Epidermal melanocyte (primary cell): ENCODE measurements around the gene PNPLA5.

ENCODE experiments used
- DNase-seq: peaks from one replicate; pipeline ENCODE4 v3.0.0; 2011; ENCODE audit warnings: low spot score; ENCODE audit not compliant: insufficient read length

PNPLA5 gene

DNA sequence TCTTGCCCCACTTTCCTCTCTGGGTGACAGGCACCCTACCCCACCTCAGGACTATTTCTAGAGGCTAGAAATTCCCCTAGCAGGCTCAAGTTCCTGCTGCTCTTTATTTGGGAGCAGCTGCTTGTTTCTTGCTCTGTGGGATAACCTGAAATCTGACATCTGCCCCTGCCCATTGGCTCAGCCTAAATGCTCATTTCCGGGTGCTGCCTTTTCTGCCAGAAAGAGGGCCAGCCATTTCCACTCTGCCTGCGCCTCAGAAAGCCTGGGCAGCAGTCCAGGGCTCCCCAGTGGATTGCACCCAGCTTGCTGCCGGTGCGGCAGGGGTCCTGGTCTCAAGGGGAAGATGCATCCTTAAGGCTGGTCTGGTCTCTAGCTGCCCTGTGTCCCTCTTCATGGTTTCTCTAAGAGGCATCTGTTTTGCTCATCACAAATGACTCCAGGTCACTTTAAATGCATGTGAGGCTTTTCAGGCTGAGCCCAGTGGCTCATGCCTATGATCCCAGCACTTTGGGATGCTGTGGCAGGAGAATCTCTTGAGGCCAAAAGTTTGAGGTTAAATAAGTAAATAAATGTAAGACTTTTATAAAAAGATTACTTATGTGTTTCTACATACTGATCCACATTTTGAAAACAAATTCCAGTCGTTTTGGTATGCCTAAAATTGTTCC, 10.3 kb upstream of the PNPLA5 start:
- DNase-seq: no peak

DNA sequence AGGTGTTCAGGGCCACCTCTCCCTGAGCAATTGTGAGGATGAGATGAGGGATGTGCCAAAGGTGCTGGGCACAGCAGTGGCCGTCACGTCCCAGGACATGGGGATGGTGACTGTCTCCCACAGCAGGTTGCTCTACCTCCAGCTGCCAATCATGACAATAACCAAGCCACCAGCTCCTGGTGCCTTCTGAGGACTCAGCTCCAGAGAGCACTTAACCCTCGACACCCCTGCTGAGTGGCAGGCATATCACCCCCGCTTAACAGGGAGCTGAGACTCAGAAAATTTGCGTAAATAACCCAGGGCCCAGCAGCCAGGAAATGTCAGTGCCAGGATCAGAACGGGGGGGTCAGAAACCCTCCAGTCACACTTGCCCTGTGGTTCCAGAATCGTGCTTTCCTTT, 8.4 kb upstream of the PNPLA5 start:
- DNase-seq: no peak

DNA sequence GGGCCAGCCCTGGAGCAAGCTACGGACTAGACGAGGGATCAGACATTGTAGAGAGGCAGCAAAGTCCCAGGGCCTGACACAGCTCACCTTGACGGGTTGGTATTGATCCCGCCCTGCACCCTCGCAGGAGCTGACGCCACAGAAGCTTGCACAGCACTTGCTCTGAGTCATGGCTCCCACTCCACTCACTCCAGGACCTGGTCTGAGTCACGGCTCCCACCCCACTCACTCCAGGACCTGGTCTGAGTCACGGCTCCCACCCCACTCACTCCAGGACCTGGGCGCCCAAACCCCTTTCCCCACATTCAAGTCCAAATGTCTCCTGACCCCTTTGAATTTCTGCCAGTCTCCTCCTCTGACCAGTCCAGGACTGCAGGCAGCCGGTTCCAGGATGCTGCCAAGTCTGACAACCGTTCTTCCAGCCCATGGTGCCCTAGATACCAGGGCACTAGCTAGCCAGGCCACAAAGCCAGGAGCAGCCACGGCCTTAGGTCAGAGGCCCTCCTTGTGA, 6.0 kb upstream of the PNPLA5 start:
- DNase-seq: no peak

DNA sequence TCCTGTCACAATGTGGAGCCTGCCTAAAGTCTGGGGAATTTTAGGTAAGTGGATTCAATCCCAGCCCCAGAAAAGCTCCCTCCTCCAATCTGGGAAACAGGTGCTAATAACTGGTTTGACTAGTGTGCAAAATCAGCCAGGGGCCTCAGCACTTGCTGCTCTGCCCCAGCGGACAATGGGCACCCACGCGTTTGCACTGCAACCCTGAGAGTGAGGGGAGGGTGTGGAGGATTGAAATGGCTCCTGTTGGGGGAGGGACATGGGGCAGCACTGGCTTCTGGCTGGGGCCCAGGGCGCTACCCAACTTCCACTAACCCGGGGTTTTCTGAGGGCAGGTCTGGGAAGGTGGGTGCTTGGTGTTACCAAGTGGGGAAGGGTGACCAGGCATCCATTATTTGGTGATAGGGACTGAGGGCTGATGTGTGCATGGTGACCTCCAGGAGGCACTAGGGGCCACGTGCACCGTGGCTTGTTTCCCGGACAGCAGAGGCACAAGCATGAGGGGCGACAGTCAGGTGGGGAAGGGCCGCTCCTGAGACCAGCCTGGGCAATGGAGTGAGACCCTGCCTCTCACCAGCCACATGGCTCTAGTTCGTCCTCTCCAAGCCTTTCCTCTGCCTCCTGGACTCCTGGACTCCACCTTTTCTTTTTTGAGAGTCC, 4.3 kb upstream of the PNPLA5 start:
- no peak for DNase-seq

DNA sequence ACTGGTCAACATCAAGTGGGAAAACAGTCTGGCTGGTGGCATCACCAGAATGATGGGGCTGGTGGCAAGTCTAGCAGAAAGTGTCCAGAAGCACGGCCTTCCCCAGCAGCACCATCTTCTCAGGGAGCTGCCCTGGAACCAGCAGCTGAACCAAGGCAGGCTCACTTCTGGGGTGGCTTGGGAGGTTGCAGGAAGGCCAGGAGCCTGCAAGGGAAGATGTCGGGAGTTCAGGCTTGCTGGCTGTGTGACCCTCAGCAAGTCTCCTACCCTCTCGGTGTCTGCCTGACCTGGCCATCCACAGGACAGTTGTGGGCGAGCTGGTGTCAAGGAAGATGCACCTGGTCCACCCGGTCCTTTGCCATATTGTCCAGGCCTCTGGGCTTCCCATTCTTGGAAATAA, 2.3 kb upstream of the PNPLA5 start:
- no peak for DNase-seq

DNA sequence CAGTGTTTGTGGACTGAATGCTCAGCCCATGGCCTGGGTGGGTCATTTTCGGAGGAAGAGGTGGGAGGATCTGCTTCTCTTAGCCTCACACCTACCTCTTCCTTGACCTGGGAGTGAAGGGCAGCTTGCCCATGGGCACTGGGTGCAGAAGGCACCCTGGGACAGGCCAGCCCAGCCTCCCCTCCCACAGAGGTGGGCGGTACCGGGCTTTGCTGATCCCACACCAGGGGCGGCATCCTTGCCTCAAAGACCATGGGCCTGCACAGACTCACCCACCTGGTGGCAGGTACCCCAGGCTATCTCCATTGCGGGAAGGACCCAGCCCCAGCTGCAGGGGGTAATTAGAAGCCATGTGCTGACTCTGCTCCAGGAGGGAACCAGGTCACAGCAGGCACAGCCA, 1.5 kb upstream of the PNPLA5 start:
- DNase-seq: no peak

DNA sequence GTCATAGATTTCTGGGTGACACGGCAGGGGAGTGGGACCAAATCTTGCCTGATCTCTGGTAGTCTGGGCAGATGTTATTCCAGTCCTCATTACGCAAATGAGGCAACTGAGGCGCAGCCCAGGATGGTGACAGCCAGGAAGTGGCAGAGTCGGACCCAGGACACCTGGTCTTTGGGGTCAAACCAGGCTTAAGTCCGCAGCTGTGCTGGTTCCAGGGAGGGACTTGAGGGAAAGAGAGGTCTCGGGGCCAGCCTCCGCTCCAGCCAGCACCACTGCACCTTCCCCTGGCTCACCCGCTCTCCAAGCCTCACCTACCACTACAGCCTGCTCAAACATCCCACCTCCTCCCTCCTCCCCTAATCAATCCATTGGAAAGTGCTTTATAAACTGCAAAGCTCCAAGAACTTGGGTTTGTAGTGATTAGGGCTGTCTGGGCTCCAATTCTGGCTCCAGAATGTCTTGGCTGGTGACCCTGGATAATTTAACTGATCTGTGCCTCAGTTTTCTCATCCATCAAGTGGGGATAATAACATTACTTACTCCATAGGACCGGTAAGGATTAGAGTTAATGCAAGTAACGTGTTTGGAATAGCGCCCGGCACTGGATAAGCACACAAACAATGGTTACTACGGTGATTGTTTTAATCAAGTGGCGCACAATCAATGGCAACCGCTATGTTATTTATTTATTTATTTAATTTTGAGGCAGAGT, 526 bp upstream of the PNPLA5 start:
- no peak for DNase-seq

DNA sequence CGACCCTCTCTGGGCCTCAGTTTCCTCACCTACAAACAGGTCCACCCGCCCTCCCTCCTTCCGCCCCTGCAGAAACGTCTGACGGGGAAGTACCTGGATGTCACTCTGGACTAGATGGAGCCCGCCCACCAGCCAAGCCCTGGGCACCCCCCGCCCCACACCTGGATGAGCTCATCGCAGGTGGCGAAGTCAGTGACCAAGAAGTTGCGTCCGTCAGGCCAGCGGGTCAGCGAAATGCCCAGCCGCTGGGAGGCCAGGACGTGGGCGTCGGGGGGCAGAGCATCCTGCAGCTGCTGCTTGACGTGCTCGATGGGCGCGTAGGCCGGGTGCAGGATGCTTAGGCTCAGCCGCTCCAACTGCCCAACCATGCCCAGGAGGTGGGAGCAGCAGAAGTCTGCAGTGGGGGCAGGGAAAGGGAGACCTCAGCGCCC, 897 bp downstream of the PNPLA5 start:
- no peak for DNase-seq

DNA sequence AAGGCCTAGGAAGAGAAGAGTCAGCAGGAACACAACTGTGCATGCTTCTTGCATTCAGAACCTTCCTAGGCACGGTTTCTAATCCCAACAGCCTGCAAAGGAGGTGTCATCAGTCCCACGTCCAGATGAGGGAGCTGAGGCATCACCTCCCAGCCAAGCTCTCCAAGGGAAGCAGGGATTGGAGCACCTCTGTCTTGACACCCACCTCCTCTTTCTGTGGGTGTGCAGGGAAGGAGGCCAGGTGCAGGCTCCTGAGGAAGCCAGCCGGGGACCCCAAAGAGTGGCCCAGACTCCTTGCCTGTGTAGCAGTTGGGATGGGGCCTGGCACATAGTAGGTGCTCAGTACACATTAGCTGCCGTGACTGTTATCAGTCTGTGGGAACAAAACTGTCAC, 2.0 kb downstream of the PNPLA5 start:
- DNase-seq: no peak

DNA sequence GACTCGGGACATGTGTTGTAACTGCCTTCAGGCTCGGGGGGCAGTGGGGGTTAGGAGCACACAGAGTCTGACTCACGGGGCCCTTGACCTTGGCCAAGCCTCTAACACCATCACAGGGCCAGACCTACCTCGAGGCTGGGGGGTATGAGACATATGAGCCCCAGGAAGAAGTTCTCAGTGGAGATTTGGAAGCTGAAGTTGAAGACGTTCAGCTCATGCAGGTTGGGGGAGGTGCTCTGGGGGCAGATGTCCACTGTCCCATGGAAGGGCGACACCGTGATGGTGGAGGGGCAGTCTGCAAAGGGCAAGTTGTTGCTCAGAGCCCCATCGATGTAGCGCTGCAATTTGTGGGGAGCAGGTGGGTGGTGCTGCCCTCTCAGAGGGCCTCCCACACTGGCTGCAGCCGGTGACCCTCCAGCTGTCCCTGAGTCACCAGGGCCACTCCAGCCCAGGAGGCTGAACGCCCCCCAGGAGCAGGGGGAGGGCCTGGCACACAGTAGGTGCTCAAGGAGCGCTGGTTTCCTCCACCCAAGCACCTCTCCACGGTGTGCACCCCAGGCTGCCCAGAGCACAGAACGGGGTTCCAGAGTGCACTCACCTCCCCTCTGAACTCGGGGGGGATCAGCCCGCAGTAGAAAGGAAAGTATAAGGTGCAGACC, 2.5 kb downstream of the PNPLA5 start:
- no peak for DNase-seq

DNA sequence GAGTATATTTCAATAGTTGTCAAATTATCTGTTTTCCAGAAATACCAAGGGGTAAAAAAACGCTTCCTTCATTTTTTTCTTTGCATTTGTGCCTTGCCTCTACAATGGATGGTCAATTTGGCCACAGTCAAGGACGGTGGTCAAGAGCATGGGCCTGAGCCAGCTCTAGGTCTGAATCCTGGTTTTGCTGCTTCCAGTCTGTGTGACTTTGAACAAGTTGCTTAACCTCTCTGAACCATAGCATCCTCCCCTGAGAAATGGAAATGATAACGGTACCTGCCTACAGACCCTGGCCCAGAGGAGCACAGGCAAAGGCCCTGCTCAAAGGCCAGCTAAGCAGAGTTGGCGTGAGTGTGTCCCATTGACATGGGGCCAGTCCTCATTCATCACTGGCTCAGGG, 3.1 kb downstream of the PNPLA5 start:
- DNase-seq: no peak

DNA sequence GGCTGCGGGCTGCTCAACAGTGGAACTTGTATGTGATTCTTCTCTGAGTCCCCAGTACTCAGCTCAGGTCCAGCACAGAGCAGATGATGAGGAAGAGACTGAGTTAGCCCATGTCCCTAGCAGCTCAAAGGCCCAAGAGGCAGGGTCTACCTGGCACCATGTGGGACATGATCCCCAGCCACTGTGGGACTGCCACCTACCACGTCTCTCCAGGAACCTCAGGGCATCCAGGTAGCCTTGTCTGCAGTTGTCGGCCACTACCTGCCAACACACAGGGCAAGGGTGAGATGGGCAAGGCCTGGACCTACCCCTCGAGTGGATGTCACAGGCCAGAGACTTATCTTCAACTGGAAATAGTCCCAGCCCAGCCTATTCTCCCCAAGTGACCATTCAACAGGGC, 4.4 kb downstream of the PNPLA5 start:
- no peak for DNase-seq

DNA sequence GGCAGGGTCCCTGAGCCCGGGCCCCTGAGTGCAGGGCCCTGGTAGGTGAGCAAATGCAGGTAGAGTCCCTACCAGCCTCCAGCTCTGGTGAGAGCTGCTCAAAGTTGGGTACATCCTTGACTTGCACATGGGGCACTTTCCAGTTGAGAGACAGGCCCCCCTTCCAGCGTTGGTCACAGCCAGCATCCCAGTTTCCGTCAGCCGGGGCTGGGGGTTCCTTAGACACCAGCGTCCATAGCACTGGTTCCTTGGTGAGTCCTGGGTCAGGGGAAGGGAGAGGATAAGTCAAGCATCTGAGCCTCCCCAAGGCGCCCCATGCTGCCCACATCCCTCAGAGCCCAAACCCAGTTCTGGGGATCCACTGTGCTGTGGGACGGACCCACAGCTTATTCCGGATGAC, 5.6 kb downstream of the PNPLA5 start:
- DNase-seq: no peak

DNA sequence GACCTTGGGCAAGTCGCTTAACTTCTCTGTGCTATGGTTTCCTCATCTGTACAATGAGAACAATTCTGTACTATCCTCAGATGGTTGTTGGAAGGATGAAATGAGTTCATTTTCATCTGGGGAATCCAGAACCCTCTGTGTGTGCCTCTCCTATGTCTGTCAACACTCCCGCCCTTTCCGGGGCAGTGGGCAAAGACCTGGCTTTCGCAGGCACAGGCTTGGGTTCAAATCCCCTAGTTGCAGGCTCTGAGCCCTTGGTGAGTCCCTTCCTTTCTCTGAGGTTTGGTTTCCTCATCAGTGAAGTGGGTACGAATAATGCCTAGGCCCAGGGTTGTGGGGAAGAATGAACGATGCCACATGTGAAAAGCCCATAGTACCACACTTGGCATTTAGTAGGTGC, 6.0 kb downstream of the PNPLA5 start:
- no peak for DNase-seq

DNA sequence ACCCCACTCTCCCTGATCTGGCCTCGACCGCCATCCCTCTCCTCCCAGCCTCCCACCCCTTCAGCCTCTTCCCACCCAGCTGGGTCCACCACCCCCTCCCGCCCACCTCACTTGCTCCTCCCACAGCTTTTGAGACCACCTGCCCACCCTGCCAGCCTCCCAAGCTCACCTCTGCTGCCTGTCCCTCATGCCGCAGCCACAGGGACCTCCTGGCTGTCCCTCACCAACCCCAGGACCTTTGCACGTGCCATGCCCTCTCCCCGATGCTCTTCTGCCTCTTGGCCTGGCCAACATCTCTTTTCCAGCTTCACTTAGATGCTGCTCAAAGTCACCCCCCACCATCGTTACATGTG, 6.5 kb downstream of the PNPLA5 start:
- DNase-seq: no peak

DNA sequence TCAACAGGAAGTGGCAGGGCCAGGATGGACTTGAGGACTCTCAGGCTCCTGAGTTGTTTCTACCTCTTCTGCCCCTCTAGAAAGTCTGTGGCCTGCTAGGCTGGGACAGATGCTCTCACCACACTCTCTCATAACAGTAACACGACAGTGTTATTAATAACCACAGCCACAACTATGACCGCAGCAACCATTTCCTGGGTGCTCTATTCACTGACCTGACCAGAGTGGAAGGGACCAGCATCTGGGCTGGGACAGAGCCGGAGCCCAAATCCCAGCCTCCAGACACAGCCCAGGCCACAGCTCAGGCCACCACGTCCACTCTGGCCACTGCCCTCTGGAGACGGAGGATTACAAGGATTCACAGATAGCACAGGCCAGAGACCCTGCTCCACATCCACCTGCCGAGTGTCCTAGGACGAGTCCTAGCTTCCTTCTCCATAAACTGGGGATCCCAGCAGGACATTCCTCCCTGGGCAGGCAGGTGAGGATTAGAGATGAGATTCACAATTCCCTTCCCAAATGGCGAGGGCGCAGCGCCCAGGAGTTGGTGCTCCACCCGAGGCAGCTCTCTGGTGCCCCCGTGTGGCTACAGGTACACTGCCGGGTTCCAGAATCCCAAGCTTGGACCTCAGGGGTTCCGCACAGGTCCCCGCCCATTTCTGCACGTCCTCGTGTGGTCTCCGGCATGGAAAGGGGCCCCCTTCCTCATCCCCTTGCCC, 7.1 kb downstream of the PNPLA5 start:
- DNase-seq: peak; percentile 48

DNA sequence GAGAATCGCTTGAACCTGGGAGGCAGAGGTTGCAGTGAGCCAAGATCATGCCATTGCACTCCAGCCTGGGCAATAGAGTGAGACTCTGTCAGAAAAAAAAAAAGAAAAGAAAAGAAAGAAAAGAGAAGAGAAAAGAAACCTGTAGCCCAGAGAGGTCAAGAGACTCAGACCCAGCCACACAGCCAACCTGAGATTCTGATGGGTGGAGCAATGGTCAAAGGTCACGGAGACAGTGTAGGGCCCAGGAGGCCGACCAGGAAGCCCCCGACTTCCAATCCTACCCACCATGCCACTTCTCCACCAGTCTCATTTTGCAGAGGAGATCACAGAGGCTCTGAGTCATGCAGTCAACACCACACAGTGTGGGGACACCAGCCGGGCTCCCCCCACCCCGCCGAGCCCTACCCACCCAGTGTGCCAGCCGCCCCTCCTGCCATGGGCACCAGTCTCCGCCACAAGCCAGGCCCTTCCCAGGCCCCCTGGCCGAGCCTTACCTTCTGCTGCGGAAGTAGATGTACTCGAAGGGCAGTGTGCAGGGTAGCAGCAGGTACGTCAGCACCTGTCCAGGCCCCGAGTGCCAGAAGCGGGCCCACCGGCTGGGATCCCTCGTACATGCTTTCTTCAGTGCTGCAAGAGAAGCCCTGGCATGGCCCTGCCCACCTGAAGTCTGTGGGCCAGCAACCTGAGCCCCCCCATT, 7.9 kb downstream of the PNPLA5 start:
- DNase-seq: no peak

DNA sequence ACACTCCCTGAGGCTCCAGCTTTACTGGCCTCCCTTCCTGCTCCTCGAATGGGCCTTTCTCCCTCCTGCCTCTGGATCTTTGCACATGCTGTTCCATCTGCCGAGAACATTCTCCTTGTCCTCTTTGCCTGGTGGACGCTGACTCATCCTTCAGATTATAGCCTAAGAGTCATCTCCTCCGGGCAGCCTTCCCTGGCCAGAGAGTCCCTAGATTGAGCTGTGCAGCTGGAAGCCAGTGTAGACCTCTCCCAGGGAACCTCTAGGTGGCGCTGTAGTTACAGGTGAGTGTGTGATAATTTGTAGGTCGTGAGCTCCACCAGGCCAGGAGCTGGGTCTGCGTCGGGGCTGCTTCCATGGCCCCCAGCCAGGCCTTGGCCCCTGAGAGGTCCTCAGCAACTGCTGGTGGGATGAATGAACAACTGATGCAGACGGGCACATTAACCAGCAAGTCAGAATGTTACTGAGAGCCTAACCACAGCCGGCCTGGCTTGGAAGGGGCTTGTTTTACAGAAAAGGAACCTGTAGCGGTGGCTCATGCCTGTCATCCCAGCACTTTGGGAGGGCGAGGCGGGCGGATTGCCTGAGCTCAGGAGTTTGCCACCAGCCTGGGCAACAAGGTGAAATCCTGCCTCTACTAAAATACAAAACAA, 8.7 kb downstream of the PNPLA5 start:
- DNase-seq: no peak

DNA sequence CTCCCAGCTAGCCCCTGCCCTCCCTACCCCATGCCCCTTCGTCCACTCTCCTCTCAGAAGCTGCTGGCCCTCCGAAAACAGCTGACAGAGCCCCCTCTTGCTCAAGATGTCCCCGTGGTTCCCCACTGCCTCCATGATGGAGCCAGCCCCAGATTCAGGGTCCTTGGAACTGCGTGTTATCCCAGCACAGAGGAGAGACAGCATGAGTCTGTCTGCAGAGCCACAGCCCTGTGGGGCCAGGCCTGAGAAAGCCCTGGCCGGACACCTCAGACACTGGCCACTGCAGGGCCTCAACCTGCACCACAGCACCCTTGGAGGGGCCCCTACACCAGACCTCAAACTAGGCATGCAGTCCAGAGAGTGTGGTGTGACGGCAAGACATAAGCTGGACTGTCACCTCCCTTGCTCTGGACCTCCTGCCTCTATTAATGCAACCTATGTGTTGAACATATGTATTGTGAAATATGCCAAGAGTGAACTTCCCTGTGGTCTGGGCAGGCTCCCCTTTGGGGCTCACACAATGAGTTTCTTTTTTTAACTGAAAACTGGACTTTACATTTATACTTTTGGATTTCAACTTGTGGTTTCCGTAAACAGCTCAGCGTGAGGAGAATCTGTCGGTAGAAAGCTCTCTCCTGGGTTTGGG, 9.6 kb downstream of the PNPLA5 start:
- DNase-seq: no peak
